GM12878 (cell line): ENCODE data around the gene MRPL34. TPM values are rescaled to one million over a fixed set of nuclear protein-coding genes. Genes with fewer than 3 reads are reported as not detected.

Source experiments
- BCL11A ChIP-seq: IDR thresholded peaks from 2 replicates; pipeline ENCODE4 v1.6.1; 2011; ENCODE audit warnings: low read depth, low read length
- CREM ChIP-seq: IDR thresholded peaks from 2 replicates; pipeline ENCODE4 v1.6.1; 2014; ENCODE audit warnings: antibody characterized with exemption, low read depth
- FOXK2 ChIP-seq: fragments of 450-650 bp; IDR thresholded peaks from 2 replicates; pipeline ENCODE4 v1.6.1; 2017; ENCODE audit warnings: mild to moderate bottlenecking, moderate library complexity
- FOXM1 ChIP-seq: IDR thresholded peaks from 2 replicates; pipeline ENCODE4 v1.6.1; 2012; ENCODE audit warnings: low read depth, mild to moderate bottlenecking, inconsistent platforms, low read length, moderate library complexity
- GABPA ChIP-seq: IDR thresholded peaks from 2 replicates; pipeline ENCODE4 v1.6.1; 2014; ENCODE audit warnings: antibody characterized with exemption, low read depth, mild to moderate bottlenecking, inconsistent platforms
- HDGF ChIP-seq: fragments of 450-650 bp; IDR thresholded peaks from 2 replicates; pipeline ENCODE4 v1.6.1; 2016; ENCODE audit warnings: antibody characterized with exemption
- HSF1 ChIP-seq: fragments of 150-350 bp; IDR thresholded peaks from 2 replicates; pipeline ENCODE4 v1.6.1; 2014; ENCODE audit warnings: mild to moderate bottlenecking, low read depth, low read length
- IRF3 ChIP-seq: fragments of 450-650 bp; IDR thresholded peaks from 2 replicates; pipeline ENCODE4 v1.6.1; 2014; ENCODE audit warnings: mild to moderate bottlenecking
- LARP7 ChIP-seq: fragments of 450-650 bp; IDR thresholded peaks from 2 replicates; pipeline ENCODE4 v1.6.1; 2017; ENCODE audit warnings: mild to moderate bottlenecking
- PAX5 ChIP-seq: IDR thresholded peaks from 2 replicates; pipeline ENCODE4 v1.6.1; 2011; ENCODE audit warnings: low read depth, low read length, borderline replicate concordance
- PAX8 ChIP-seq: fragments of 450-650 bp; IDR thresholded peaks from 2 replicates; pipeline ENCODE4 v1.6.1; 2017; ENCODE audit warnings: mild to moderate bottlenecking, moderate library complexity
- POU2F2 ChIP-seq: IDR thresholded peaks from 3 replicates; pipeline ENCODE4 v1.6.1; 2011; ENCODE audit warnings: low read depth, mild to moderate bottlenecking, low read length, borderline replicate concordance
- REST ChIP-seq: IDR thresholded peaks from 2 replicates; pipeline ENCODE4 v1.6.1; 2012; ENCODE audit warnings: mild to moderate bottlenecking, low read depth, low read length
- SMARCA5 ChIP-seq: fragments of 450-650 bp; IDR thresholded peaks from 2 replicates; pipeline ENCODE4 v1.6.1; 2017; ENCODE audit warnings: mild to moderate bottlenecking
- SP1 ChIP-seq: IDR thresholded peaks from one replicate; pipeline ENCODE4 v1.6.1; 2011; ENCODE audit warnings: low read depth, low read length
- SPI1 ChIP-seq: IDR thresholded peaks from 2 replicates; pipeline ENCODE4 v1.6.1; 2011; ENCODE audit warnings: low read depth, mild to moderate bottlenecking, low read length, moderate library complexity, borderline replicate concordance; ENCODE audit not compliant: insufficient read depth
- SREBF2 ChIP-seq: IDR thresholded peaks from 2 replicates; pipeline ENCODE4 v1.6.1; 2012; ENCODE audit warnings: mild to moderate bottlenecking, low read length
- TAF1 ChIP-seq: IDR thresholded peaks from 2 replicates; pipeline ENCODE4 v1.6.1; 2011; ENCODE audit warnings: mild to moderate bottlenecking, low read depth, low read length, borderline replicate concordance
- ZBTB33 ChIP-seq: fragments of 450-650 bp; IDR thresholded peaks from 2 replicates; pipeline ENCODE4 v1.6.1; 2017; ENCODE audit warnings: mild to moderate bottlenecking
- ZNF384 ChIP-seq: IDR thresholded peaks from 2 replicates; pipeline ENCODE4 v1.6.1; 2012; ENCODE audit warnings: low read depth, mild to moderate bottlenecking, low read length, improper control_type of control experiment, borderline replicate concordance
- ZNF622 ChIP-seq: fragments of 450-650 bp; IDR thresholded peaks from 2 replicates; pipeline ENCODE4 v1.6.1; 2017; ENCODE audit warnings: mild to moderate bottlenecking, inconsistent platforms
- polyA plus RNA-seq, 11 experiments: library from polyadenylated mRNA; depleted of rRNA in 4 of 11; unstranded in 6 of 11; stranded (reverse) in 5 of 11; fragments of >200 nt; fragmentation: Nextera tagmentation in 4 of 11; fragmentation: Illumina TruSeq in 1 of 11; extraction: Ambion mirVana in 4 of 11; extraction: Trizol in 1 of 11; gene quantifications; 1 replicate in 1 of 11; 2 replicates in 10 of 11; pipeline versions ENCODE4 v1.2.1 to v1.2.3, GENCODE V29; 2011 to 2016; ENCODE audit warnings: inconsistent platforms in 2 of 11, missing spikeins in 2 of 11, low read depth in 1 of 11
- total RNA-seq, 4 experiments: library from RNA; depleted of rRNA in 3 of 4; stranded (reverse); fragments of >200 nt in 3 of 4; fragmentation: Illumina TruSeq in 1 of 4; extraction: Trizol in 1 of 4; gene quantifications; 2 replicates each; pipeline versions ENCODE4 v1.2.1 to v1.2.3, GENCODE V29; 2013 to 2021
- TF ChIP-seq, protein P1 (sequence below): fragments of 450-650 bp; IDR thresholded peaks from 2 replicates; pipeline ENCODE4 v1.6.1; 2016; ENCODE audit warnings: mild to moderate bottlenecking

MRPL34 gene
- total and polyA plus RNA-seq, 10 of the 15 experiments (the other 5 are each of a cell fraction or from before 2014, with no cell fraction given), result 8.6 to 198 (median 78.6) TPM

GRCh38 chr19:17336872-17337674 lies 31.4 kb downstream of the MRPL34 start, which contains the start of gene GTPBP3 (continued):
- TF ChIP-seq IRF3, result peak; percentile 70
- no peak for TF ChIP-seq SREBF2
- no peak for TF ChIP-seq LARP7
- TF ChIP-seq GABPA, result peak; percentile 93
- TF ChIP-seq HDGF, result 0 out of 2 replicates have a peak, but pooled peaks have one; percentile 55
- TF ChIP-seq POU2F2, result peak; percentile 30; the same call in 1 of the 3 replicates
- no peak for TF ChIP-seq PAX8
- peak; percentile 20; the same call in 1 of the 2 replicates for TF ChIP-seq PAX5
- TF ChIP-seq FOXM1, result no peak
- peak; percentile 78; the same call in 1 of the 2 replicates for TF ChIP-seq SMARCA5
- TF ChIP-seq TAF1, result peak; percentile 60; the same call in 1 of the 2 replicates
- TF ChIP-seq HSF1, result no peak
- no peak for TF ChIP-seq REST
- no peak for TF ChIP-seq ZBTB33
- peak; percentile 96 for TF ChIP-seq SP1
- no peak for TF ChIP-seq ZNF622
- peak; percentile 29; the same call in 1 of the 2 replicates for TF ChIP-seq FOXK2
- TF ChIP-seq, protein P1, sequence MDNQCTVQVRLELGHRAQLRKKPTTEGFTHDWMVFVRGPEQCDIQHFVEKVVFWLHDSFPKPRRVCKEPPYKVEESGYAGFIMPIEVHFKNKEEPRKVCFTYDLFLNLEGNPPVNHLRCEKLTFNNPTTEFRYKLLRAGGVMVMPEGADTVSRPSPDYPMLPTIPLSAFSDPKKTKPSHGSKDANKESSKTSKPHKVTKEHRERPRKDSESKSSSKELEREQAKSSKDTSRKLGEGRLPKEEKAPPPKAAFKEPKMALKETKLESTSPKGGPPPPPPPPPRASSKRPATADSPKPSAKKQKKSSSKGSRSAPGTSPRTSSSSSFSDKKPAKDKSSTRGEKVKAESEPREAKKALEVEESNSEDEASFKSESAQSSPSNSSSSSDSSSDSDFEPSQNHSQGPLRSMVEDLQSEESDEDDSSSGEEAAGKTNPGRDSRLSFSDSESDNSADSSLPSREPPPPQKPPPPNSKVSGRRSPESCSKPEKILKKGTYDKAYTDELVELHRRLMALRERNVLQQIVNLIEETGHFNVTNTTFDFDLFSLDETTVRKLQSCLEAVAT, result no peak
- no peak for TF ChIP-seq ZNF384
- TF ChIP-seq SPI1, result no peak
- peak; percentile 83 for TF ChIP-seq CREM
- no peak for TF ChIP-seq BCL11A
